Adipocyte (in vitro differentiated cells): Measurements from ENCODE around the gene GALR1.

Experiments
- DNase-seq: peaks from one replicate; pipeline ENCODE4 v3.0.0-alpha.2; 2015; ENCODE audit warnings: low read depth
- H3K27me3 ChIP-seq: replicated peaks from 2 replicates; pipeline ENCODE4 v1.7.0; 2013; ENCODE audit warnings: mild to moderate bottlenecking, low read length, moderate library complexity; ENCODE audit not compliant: control insufficient read depth, insufficient read depth
- H3K36me3 ChIP-seq: 2 replicates; pipeline ENCODE4 v1.7.0; 2013; ENCODE audit warnings: low read length, mild to moderate bottlenecking, moderate library complexity; ENCODE audit not compliant: control insufficient read depth, insufficient read depth, severe bottlenecking
- H3K4me1 ChIP-seq: 2 replicates; pipeline ENCODE4 v1.7.0; 2013; ENCODE audit warnings: mild to moderate bottlenecking, low read length, moderate library complexity; ENCODE audit not compliant: control insufficient read depth, insufficient read depth
- H3K4me3 ChIP-seq: 2 replicates; pipeline ENCODE4 v1.7.0; 2013; ENCODE audit warnings: mild to moderate bottlenecking, low read length, moderate library complexity
- H3K9ac ChIP-seq: 2 replicates; pipeline ENCODE4 v1.7.0; 2013; ENCODE audit warnings: mild to moderate bottlenecking, low read length, moderate library complexity
- H3K9me3 ChIP-seq: 2 replicates; pipeline ENCODE4 v1.7.0; 2013; ENCODE audit warnings: mild to moderate bottlenecking, low read length, moderate library complexity; ENCODE audit not compliant: control insufficient read depth

GALR1 gene

GRCh38 chr18:77323640-77324299 is 74.1 kb downstream of the GALR1 start:
- no peak overlapping the region for H3K9ac ChIP-seq
- H3K4me1 ChIP-seq: peaks cover 12% of the 10 kb centered on the region
- no peak for DNase-seq
- no peaks in the 10 kb centered on the region for H3K36me3 ChIP-seq
- no peaks in the 10 kb centered on the region for H3K9me3 ChIP-seq
- peaks cover 23% of the 10 kb centered on the region for H3K27me3 ChIP-seq
- H3K4me3 ChIP-seq: no peak overlapping the region
